HUES48 (cell line): Measurements from ENCODE around the gene LACRT.
"Not testable (repeated sequence)": the region's sequence is repeated elsewhere in the genome, so short reads cannot be mapped to it uniquely, and the experiment has no call there.

Experiments used
- H3K27ac ChIP-seq: one replicate; pipeline ENCODE4 v1.7.0; 2013; ENCODE audit warnings: low read depth, low read length, inconsistent platforms
- H3K27me3 ChIP-seq: 2 replicates; pipeline ENCODE4 v1.6.1; 2013; ENCODE audit warnings: mild to moderate bottlenecking, low read length; ENCODE audit not compliant: control insufficient read depth, insufficient read depth
- H3K36me3 ChIP-seq: 2 replicates; pipeline ENCODE4 v1.6.1; 2013; ENCODE audit warnings: low read length; ENCODE audit not compliant: control insufficient read depth, insufficient read depth
- H3K4me1 ChIP-seq: 2 replicates; pipeline ENCODE4 v1.6.1; 2013; ENCODE audit warnings: mild to moderate bottlenecking, low read length; ENCODE audit not compliant: control insufficient read depth, insufficient read depth
- H3K4me3 ChIP-seq: 2 replicates; pipeline ENCODE4 v1.5.1; 2013; ENCODE audit warnings: mild to moderate bottlenecking, low read depth, low read length
- H3K9ac ChIP-seq: 2 replicates; pipeline ENCODE4 v1.6.1; 2013; ENCODE audit warnings: mild to moderate bottlenecking, low read depth, low read length, moderate library complexity
- H3K9me3 ChIP-seq: 2 replicates; pipeline ENCODE4 v1.6.1; 2013; ENCODE audit warnings: low read length; ENCODE audit not compliant: control insufficient read depth, insufficient read depth

The LACRT gene

GRCh38 chr12:54641089-54641488 is 6.4 kb upstream of the LACRT start:
- Histone ChIP-seq H3K36me3 (no peaks in the 10 kb centered on the region), H3K4me3 (no peak overlapping the region), H3K9ac (no peak overlapping the region), H3K9me3 (no peaks in the 10 kb centered on the region), H3K27me3 (0 out of 2 replicates have a peak, but pooled peaks cover 5% of the 10 kb centered on the region), H3K27ac (no peak overlapping the region), H3K4me1 (no peaks in the 10 kb centered on the region)

GRCh38 chr12:54639112-54639511 is 4.4 kb upstream of the LACRT start:
- H3K9ac ChIP-seq, H3K27me3 ChIP-seq, H3K4me1 ChIP-seq, H3K27ac ChIP-seq, H3K36me3 ChIP-seq, H3K4me3 ChIP-seq, H3K9me3 ChIP-seq: not testable (repeated sequence)

- Histone ChIP-seq H3K4me1 (no peaks in the 10 kb centered on the region), H3K9me3 (peaks cover 11% of the 10 kb centered on the region; the same call in 1 of the 2 replicates), H3K36me3 (no peaks in the 10 kb centered on the region), H3K27me3 (0 out of 2 replicates have a peak, but pooled peaks cover 2% of the 10 kb centered on the region), H3K27ac (no peak overlapping the region), H3K9ac (no peak overlapping the region), H3K4me3 (no peak overlapping the region)
Measured at GRCh38 chr12:54631988-54632728, 2.5 kb downstream of the LACRT start.

DNA sequence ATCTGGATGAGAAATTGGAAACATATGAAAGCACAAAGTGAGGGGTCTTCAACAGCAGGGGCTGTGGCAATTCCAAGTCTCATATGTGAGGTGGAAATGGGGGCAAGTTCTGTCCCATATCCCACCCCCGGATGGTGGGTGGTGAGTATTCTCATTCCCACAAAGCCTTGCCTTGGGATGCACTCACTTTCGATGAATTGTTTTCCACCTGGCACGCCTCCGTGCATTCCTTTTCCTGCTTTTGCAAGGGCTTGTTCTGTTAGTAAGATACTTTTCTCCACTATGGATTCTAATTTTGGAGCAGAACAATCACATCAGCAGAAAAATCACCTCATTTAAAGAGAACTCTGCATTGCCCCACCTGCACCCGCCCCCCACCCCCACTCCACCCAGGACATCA is 3.1 kb downstream of the LACRT start:
- H3K27ac ChIP-seq = no peak overlapping the region
- H3K9me3 ChIP-seq = peaks cover 11% of the 10 kb centered on the region; the same call in 1 of the 2 replicates
- no peaks in the 10 kb centered on the region for H3K4me1 ChIP-seq
- H3K9ac ChIP-seq = no peak overlapping the region
- no peaks in the 10 kb centered on the region for H3K36me3 ChIP-seq
- H3K4me3 ChIP-seq = no peak overlapping the region
- no peaks in the 10 kb centered on the region for H3K27me3 ChIP-seq

DNA sequence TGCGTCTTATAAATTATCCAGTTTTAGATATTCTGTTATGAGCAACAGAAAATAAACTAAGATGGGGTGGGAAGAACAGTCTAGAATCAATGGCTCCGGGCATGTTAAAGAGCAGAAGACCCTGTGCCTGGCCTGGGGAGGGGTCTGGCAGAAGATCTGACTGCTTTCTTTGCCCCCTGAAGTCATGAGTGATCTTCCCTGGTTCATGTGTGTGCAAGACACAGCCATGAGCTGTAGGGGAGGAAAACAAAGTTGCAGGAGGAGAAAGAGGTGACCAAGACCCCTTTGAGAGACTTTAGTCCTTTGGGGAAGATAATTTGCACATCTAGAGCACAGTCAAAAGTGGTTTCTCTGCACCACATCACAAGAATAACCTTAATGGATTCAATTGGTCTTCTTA is 4.8 kb downstream of the LACRT start:
- Histone ChIP-seq H3K9ac (no peak overlapping the region), H3K9me3 (peaks cover 11% of the 10 kb centered on the region; the same call in 1 of the 2 replicates), H3K4me3 (no peak overlapping the region), H3K4me1 (no peaks in the 10 kb centered on the region), H3K27ac (no peak overlapping the region), H3K27me3 (no peaks in the 10 kb centered on the region), H3K36me3 (no peaks in the 10 kb centered on the region)

DNA sequence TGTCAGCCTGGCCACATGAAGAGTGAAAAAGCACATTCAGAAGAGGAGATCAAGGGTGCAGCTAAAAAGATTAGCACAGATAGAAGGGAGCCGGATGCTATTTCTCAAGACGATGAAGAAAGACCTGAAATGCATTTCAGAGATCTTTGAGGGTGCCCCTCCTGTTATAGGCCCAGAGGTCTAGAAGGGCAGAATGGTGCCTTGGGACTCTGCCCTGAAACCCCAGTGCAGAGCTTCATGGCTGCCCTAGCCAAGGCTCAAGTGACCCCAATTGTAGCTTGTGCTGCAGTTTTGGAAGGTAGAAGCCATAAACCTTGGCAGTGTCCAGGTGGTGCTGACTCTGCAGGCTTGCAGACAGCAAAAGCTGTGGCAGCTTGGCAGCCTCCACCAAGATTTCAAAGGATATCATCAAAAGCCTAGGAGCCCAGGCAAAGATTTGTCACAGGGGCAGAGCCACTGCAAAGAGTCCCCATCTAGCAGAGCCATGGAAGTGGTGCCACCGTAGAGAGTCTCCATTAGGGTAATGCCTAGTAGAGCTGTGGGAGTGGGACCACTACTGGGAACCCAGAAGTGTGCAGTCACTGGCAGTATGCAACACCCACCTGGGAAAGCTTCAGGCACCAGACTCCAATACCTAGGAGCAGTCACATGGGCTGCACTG is 6.4 kb downstream of the LACRT start:
- Histone ChIP-seq H3K9me3 (peaks cover 11% of the 10 kb centered on the region; the same call in 1 of the 2 replicates), H3K27me3 (no peaks in the 10 kb centered on the region), H3K36me3 (no peaks in the 10 kb centered on the region), H3K4me1 (no peaks in the 10 kb centered on the region), H3K9ac (no peak overlapping the region), H3K27ac (no peak overlapping the region), H3K4me3 (no peak overlapping the region)

DNA sequence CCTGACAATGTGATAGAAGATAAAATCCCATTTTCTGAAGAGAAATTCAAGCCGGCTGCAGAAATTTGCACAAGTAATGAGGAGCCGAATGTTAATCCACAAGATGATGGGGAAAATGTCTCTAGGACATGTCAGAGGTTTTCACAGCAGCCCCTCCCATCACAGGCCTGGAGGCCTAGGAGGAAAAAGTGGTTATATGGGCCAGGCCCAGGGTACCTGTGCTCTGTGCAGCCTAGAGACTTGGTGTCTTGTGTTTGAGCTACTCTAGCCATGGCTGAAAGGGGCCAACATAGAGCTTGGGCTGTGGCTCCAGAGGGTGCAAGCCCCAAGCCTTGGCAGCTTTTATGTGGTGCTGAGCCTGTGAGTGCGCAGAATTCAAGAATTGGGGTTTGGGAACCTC is 7.4 kb downstream of the LACRT start:
- Histone ChIP-seq H3K4me3 (no peak overlapping the region), H3K36me3 (no peaks in the 10 kb centered on the region), H3K9me3 (peaks cover 11% of the 10 kb centered on the region; the same call in 1 of the 2 replicates), H3K9ac (no peak overlapping the region), H3K4me1 (no peaks in the 10 kb centered on the region), H3K27me3 (no peaks in the 10 kb centered on the region), H3K27ac (no peak overlapping the region)

DNA sequence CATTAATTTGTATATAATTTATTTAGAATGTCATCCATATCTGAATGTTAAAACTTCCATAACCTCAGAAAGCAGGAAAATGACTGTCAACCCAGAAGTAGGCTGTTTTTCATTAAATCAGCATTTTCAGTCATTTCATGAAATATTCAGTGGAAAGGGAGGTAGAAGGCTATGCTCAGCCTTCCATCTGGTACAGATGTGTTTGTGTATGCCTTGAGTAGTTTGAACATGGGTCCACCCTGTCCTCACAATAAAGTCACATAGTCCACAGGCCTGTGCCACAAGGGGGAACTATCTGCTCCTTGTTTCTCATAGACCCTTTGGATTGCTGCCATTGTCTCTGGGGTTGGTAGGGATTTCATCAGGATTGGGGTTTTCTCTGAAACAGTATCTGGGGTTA is 9.1 kb downstream of the LACRT start:
- no peak overlapping the region for H3K27ac ChIP-seq
- H3K9ac ChIP-seq = no peak overlapping the region
- H3K4me3 ChIP-seq = no peak overlapping the region
- no peaks in the 10 kb centered on the region for H3K4me1 ChIP-seq
- H3K9me3 ChIP-seq = peaks cover 11% of the 10 kb centered on the region; the same call in 1 of the 2 replicates
- no peaks in the 10 kb centered on the region for H3K27me3 ChIP-seq
- no peaks in the 10 kb centered on the region for H3K36me3 ChIP-seq

- no peak overlapping the region for H3K4me3 ChIP-seq
- H3K27ac ChIP-seq = no peak overlapping the region
- no peak overlapping the region for H3K9ac ChIP-seq
- H3K36me3 ChIP-seq = no peaks in the 10 kb centered on the region
- H3K4me1 ChIP-seq = no peaks in the 10 kb centered on the region
- H3K27me3 ChIP-seq = no peaks in the 10 kb centered on the region
- peaks cover 11% of the 10 kb centered on the region; the same call in 1 of the 2 replicates for H3K9me3 ChIP-seq
Measured at GRCh38 chr12:54624315-54625279, 10.1 kb downstream of the LACRT start.

GRCh38 chr12:54622463-54623183 is 12.1 kb downstream of the LACRT start:
- no peaks in the 10 kb centered on the region for H3K36me3 ChIP-seq
- H3K9me3 ChIP-seq = peaks cover 3% of the 10 kb centered on the region; the same call in 1 of the 2 replicates
- H3K4me1 ChIP-seq = no peaks in the 10 kb centered on the region
- no peak overlapping the region for H3K27ac ChIP-seq
- H3K27me3 ChIP-seq = peaks cover 4% of the 10 kb centered on the region; the same call in 1 of the 2 replicates
- no peak overlapping the region for H3K9ac ChIP-seq
- H3K4me3 ChIP-seq = no peak overlapping the region
